ENCODE data around the gene P3H2. TPM values are rescaled to one million over a fixed set of nuclear protein-coding genes. Genes with fewer than 3 reads are reported as not detected.

Gene P3H2
- total and polyA plus RNA-seq, 8 donors: 1.4 to 46.1 (median 20.3) TPM

- 63 to 84% (median 83%) methylated on average over 4 of the region's 4 CpGs for WGBS, 5 donors
- Histone ChIP-seq H3K4me3 (no peak overlapping the region), H3K27me3 (no peaks in the 10 kb centered on the region), H3K27ac (no peak overlapping the region), H3K4me1 (peaks cover 0 to 18% (median 0%) of the 10 kb centered on the region in 4 donors), H3K36me3 (no peaks in the 10 kb centered on the region), H3K9me3 (no peaks in the 10 kb centered on the region)
- no peak for TF ChIP-seq POLR2AphosphoS5 (IDR thresholded peaks at IDR 0.05)
- no peak for TF ChIP-seq EP300 (IDR thresholded peaks at IDR 0.05)
- no peak for TF ChIP-seq CTCF (IDR thresholded peaks at IDR 0.05)
- TF ChIP-seq POLR2A (IDR thresholded peaks at IDR 0.05): no peak
- intact Hi-C loops (cut with DNase I; ENCODE audit: low total_unique reads): no loop called here
- no peak for DNase-seq
Observed at GRCh38 chr3:190089711-190090110, 31.0 kb downstream of the P3H2 start.

- WGBS, 5 donors: 76 to 95% (median 92%) methylated on average over 9 of the region's 9 CpGs
- no peak for DNase-seq
- Histone ChIP-seq H3K36me3 (no peaks in the 10 kb centered on the region), H3K27ac (no peak overlapping the region), H3K4me1 (peaks cover 0 to 13% (median 0%) of the 10 kb centered on the region in 4 donors), H3K4me3 (no peak overlapping the region), H3K9me3 (no peaks in the 10 kb centered on the region), H3K27me3 (no peaks in the 10 kb centered on the region)
- intact Hi-C loops (cut with DNase I; ENCODE audit: low total_unique reads): no loop called here
- TF ChIP-seq POLR2AphosphoS5 (IDR thresholded peaks at IDR 0.05): no peak
- TF ChIP-seq EP300 (IDR thresholded peaks at IDR 0.05): no peak
- TF ChIP-seq CTCF (IDR thresholded peaks at IDR 0.05): no peak
- no peak for TF ChIP-seq POLR2A (IDR thresholded peaks at IDR 0.05)
Observed at GRCh38 chr3:190088890-190089289, 31.8 kb downstream of the P3H2 start.

- Histone ChIP-seq H3K27ac (no peak overlapping the region), H3K36me3 (no peaks in the 10 kb centered on the region), H3K27me3 (no peaks in the 10 kb centered on the region), H3K4me1 (no peaks in the 10 kb centered on the region), H3K4me3 (no peak overlapping the region), H3K9me3 (no peaks in the 10 kb centered on the region)
- no peak for DNase-seq
- intact Hi-C loops (cut with DNase I; ENCODE audit: low total_unique reads): no loop called here
- TF ChIP-seq POLR2AphosphoS5 (IDR thresholded peaks at IDR 0.05) (no peak), POLR2A (IDR thresholded peaks at IDR 0.05) (no peak), CTCF (IDR thresholded peaks at IDR 0.05) (no peak), EP300 (IDR thresholded peaks at IDR 0.05) (no peak)
- 73 to 90% (median 76%) methylated on average over 2 of the region's 2 CpGs for WGBS, 5 donors
Observed at GRCh38 chr3:190086191-190086590, 34.5 kb downstream of the P3H2 start.

GRCh38 chr3:190084983-190085382, 35.7 kb downstream of the P3H2 start:
- Histone ChIP-seq H3K9me3 (no peaks in the 10 kb centered on the region), H3K27me3 (no peaks in the 10 kb centered on the region), H3K4me3 (no peak overlapping the region), H3K4me1 (no peaks in the 10 kb centered on the region), H3K27ac (no peak overlapping the region), H3K36me3 (no peaks in the 10 kb centered on the region)
- TF ChIP-seq EP300 (IDR thresholded peaks at IDR 0.05): no peak
- no peak for TF ChIP-seq POLR2A (IDR thresholded peaks at IDR 0.05)
- TF ChIP-seq POLR2AphosphoS5 (IDR thresholded peaks at IDR 0.05): no peak
- TF ChIP-seq CTCF (IDR thresholded peaks at IDR 0.05): no peak
- intact Hi-C loops (cut with DNase I; ENCODE audit: low total_unique reads): no loop called here
- no peak for DNase-seq
- 71 to 96% (median 89%) methylated on average over 3 of the region's 3 CpGs for WGBS, 5 donors

Measured in stomach (tissue), 9 donors.